Stimulated activated memory B cell treated with anti-CD40 and anti-IgM and Interleukin-4, amounts not matched to agents 10 μg/mL and 1 μg/mL and 100 μg/mL, for 72 hours (primary cell): ENCODE data around the gene ASAP2.
"Not testable (repeated sequence)": the region's sequence is repeated elsewhere in the genome, so short reads cannot be mapped to it uniquely, and the experiment has no call there.

Experiments
- ATAC-seq: fragments of 150-1000 bp; cut with Tn5 transposase; 2 replicates; pipeline ENCODE4 v1.10.0; 2021
- H3K27ac Mint-ChIP-seq: one replicate; pipeline ENCODE4 v1.8.0; 2022; ENCODE audit warnings: mild to moderate bottlenecking, mixed read lengths
- H3K27me3 Mint-ChIP-seq: one replicate; pipeline ENCODE4 v1.8.0; 2022; ENCODE audit warnings: mixed read lengths
- H3K36me3 Mint-ChIP-seq: one replicate; pipeline ENCODE4 v1.8.0; 2022; ENCODE audit warnings: mixed read lengths
- H3K4me1 Mint-ChIP-seq: one replicate; pipeline ENCODE4 v1.8.0; 2022; ENCODE audit warnings: mixed read lengths
- H3K4me3 Mint-ChIP-seq: one replicate; pipeline ENCODE4 v1.8.0; 2022; ENCODE audit warnings: mild to moderate bottlenecking, moderate library complexity, mixed read lengths
- H3K9me3 Mint-ChIP-seq: one replicate; pipeline ENCODE4 v1.8.0; 2022; ENCODE audit warnings: mixed read lengths

The ASAP2 gene

DNA sequence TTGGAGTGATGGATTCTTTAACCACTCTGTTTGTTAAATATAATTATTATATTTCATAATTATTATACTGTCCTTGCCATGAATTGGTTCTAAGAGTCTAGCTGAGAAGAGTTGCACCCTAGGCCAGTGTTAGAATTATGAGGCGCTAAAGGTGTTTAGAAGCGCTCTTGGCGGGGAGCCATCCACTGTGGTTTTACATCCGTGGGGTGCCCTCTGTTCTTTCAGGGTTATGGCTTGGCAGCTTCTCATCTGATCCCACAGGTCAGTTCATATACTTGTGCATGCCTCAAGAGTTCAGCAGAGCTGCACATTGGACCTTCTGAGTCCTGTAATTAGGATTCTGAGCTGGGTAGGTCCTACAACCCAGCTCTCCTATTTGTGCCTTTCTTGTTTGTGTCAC, 9.1 kb downstream of the ASAP2 start:
- H3K4me3 Mint-ChIP-seq = no peak overlapping the region

DNA sequence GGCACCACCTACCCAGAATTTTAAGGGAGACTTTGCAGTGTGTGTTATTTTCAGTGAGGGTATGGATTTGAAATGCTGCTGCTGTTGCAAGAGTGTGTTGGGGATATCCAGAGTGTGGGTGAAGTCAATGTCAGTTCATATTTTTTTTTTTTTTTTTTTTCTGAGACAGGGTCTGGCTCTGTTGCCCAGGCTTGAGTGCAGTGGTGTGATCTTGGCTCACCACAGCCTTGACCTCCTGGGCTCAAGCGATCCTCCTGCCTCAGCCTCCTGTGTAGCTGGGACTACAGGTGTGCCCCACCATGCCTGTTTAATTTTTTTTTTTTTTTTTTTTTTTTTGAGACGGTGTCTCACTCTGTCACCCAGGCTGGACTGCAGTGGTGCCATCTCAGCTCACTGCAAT, 9.5 kb downstream of the ASAP2 start:
- peaks cover 42% of the 10 kb centered on the region for H3K27me3 Mint-ChIP-seq
- not testable (repeated sequence) for H3K4me3 Mint-ChIP-seq, H3K27ac Mint-ChIP-seq, H3K36me3 Mint-ChIP-seq, H3K4me1 Mint-ChIP-seq, H3K9me3 Mint-ChIP-seq, ATAC-seq

More for the DNA sequence above, 9.1 kb downstream of the ASAP2 start:
- ATAC-seq = no peak
- Mint-ChIP-seq H3K27me3 (peaks cover 43% of the 10 kb centered on the region), H3K27ac (no peak overlapping the region), H3K4me1 (no peaks in the 10 kb centered on the region), H3K36me3 (no peaks in the 10 kb centered on the region), H3K9me3 (no peaks in the 10 kb centered on the region)

DNA sequence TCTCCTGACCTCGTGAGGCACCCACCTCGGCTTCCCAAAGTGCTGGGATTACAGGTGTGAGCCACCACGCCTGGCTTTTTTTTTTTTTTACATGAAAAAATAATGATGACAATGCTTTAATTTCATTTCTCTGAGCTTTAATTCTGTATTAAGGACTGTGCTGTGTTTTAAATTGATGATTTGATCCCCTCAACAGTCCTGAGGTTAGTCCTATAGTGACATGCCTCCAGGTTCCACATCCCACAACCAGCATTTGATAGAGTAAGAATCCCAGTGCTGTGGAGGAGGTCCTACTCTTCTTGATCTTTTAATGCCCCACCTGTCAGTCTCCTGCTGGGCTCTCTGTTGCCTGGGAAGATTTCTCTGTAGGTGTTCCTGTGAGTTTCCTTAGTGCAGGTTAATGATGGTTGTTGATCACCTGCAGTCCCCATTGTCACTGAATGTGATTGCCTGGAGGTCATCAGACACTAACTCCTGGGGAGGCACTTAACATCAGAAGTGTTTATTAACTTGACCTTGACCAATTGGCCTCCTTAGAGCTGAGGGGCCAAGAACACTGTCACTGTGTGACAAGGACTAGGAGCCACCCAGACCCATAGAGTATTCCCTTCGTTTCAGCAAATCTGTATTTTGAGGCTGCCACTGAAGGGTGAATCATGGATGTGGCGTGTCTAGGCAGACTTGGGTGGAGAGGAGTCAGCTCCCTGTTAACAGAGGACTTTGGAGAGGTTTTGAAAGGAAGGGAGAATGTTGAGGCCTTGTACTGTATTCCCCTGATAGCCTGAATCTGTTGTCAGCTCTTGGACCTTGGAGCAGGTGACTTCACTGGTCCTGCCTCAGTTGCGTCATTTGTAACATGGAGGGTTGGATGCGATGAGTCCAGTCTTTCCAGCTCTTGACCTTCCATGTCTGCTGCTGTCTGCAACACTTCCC, 11.5 kb downstream of the ASAP2 start:
- Mint-ChIP-seq H3K9me3 (no peaks in the 10 kb centered on the region), H3K27me3 (peaks cover 23% of the 10 kb centered on the region), H3K4me1 (no peaks in the 10 kb centered on the region), H3K27ac (no peak overlapping the region), H3K4me3 (no peak overlapping the region), H3K36me3 (no peaks in the 10 kb centered on the region)
- no peak for ATAC-seq

DNA sequence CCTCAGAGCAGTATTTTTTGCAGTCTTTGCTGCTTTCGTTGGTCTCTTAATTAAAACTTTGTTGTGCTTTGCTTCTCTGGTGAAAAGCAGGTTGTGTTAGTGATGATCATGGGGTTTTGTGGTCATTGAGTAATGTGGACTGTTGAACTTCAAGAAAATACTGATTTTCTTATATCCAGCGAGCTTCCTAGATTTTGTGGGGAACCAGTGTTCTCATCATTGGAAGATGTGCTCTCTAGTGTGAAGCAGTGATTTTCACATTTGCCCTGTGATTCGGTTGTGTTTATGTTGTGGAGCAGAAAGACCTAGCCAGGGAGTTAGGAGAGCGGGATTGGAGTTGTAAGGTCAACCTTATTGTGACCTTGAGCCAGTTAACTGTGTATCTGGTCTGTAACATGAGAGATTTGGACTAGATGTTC, 12.4 kb downstream of the ASAP2 start:
- H3K27me3 Mint-ChIP-seq = peaks cover 17% of the 10 kb centered on the region
- no peaks in the 10 kb centered on the region for H3K9me3 Mint-ChIP-seq
- H3K27ac Mint-ChIP-seq = no peak overlapping the region
- no peak for ATAC-seq
- no peaks in the 10 kb centered on the region for H3K36me3 Mint-ChIP-seq
- no peaks in the 10 kb centered on the region for H3K4me1 Mint-ChIP-seq
- no peak overlapping the region for H3K4me3 Mint-ChIP-seq

DNA sequence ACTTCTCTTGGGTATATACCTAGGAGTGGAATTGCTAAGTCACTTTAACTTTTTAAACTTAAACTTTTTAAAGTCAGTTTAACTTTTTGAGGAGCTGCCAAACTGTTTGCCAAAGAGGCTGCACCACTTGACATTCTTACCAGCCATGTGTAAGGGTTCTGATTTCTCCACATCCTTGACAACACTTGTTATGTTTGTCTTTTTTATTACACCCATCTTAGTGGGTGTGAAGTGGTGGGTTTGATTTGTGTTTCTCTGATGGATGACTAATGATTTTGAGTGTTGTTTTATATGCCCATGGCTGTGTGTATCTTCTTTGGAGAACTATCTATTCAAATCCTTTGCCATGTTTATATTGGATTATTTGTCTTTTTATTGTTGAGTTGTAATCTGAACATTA, 13.6 kb downstream of the ASAP2 start:
- peaks cover 23% of the 10 kb centered on the region for H3K27me3 Mint-ChIP-seq
- ATAC-seq = no peak
- H3K4me3 Mint-ChIP-seq = no peak overlapping the region
- no peaks in the 10 kb centered on the region for H3K4me1 Mint-ChIP-seq
- no peaks in the 10 kb centered on the region for H3K9me3 Mint-ChIP-seq
- H3K36me3 Mint-ChIP-seq = no peaks in the 10 kb centered on the region
- no peak overlapping the region for H3K27ac Mint-ChIP-seq

DNA sequence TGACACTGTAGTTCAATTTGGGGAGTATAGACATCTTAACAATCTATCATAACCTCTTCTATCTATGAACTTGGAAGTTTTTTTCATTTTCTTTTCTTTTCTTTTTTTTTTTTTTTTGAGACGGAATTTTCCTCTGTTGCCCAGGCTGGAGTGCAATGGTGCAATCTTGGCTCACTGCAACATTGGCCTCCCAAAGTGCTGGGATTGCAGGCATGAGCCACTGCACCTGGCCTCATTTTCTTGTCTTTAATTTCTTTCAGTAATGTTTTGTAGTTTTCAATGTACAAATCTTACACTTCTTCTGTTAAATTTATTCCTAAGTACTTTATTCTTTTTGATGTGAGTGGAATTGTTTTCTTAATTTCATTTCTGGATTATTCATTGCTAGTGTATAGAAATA, 14.6 kb downstream of the ASAP2 start:
- Mint-ChIP-seq H3K36me3 (no peaks in the 10 kb centered on the region), H3K9me3 (no peaks in the 10 kb centered on the region), H3K4me1 (no peaks in the 10 kb centered on the region), H3K4me3 (no peak overlapping the region), H3K27me3 (peaks cover 32% of the 10 kb centered on the region), H3K27ac (no peak overlapping the region)
- no peak for ATAC-seq

DNA sequence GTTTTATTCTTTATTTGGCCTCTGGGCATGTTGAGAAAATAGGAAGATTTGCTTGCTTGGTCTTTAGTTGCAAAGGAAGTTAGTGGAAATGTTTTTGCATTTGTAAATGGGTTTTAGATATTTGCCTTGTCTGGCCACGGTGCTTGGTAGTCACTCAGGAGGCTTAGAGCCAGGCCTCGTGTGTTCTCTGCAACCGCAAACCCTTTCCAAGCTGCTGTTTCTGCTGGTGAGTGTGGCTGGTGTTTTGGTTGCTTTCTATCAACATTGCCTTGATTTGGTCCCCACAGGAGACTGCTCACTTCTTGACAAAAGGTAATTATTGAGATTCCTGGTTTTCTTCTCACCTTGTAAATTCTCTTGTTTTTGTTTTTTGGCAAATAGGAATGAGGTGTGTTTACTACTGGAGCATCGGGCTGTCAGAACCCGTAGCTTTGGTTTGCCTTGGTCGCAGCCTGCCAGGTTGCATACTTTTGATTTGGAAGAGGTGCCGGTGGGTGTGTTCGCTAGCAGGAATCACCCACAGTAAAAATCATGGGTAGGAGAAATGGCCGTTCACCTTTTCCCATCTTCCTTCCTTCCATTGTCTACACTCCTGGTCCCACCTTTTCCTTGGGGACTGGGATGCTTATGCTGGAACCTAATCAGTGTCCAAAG, 15.8 kb downstream of the ASAP2 start:
- Mint-ChIP-seq H3K4me1 (no peaks in the 10 kb centered on the region), H3K27ac (no peak overlapping the region), H3K4me3 (no peak overlapping the region), H3K9me3 (no peaks in the 10 kb centered on the region), H3K36me3 (no peaks in the 10 kb centered on the region), H3K27me3 (peaks cover 41% of the 10 kb centered on the region)
- ATAC-seq = no peak

DNA sequence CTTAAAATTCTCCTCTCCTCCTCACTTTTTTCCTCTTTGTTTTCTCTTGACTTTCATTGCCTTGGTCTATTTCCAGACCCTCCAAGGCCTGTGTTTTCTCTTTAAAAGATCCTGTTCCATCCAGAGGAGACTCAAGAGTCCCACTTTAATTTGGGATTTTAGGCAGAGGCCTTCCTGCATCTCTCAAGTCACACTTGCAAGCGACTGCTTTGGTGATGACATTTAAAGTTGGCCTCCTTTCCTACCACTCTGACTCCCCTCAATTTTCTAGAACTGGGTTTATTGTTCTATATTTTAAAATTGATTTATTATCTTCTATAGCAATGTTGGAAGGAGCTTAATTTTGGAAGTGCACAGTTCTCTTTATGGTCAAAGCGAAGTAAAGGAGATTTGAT, 16.3 kb downstream of the ASAP2 start:
- no peaks in the 10 kb centered on the region for H3K36me3 Mint-ChIP-seq
- H3K27me3 Mint-ChIP-seq = peaks cover 37% of the 10 kb centered on the region
- no peak for ATAC-seq
- no peaks in the 10 kb centered on the region for H3K9me3 Mint-ChIP-seq
- no peak overlapping the region for H3K4me3 Mint-ChIP-seq
- no peak overlapping the region for H3K27ac Mint-ChIP-seq
- H3K4me1 Mint-ChIP-seq = no peaks in the 10 kb centered on the region

DNA sequence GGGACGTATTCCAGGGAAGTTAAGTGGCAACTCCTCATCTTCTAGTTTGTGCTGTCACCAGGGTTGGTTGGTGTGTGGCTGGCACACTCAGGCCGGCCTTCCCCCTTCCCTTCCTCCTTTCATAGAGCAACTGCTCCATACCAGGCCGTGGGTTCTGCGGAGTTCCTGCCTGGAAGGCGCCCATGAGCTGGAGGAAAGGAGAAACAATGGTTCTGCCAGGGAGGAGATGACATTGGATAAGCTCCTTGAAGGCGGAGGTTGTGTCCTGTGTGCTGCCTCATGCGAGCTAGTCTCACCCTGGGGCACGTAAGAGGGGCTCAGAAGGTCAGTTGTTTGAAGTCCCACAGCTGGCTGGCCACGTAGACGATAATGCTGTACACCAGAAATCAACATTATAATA, 19.2 kb downstream of the ASAP2 start:
- no peaks in the 10 kb centered on the region for H3K36me3 Mint-ChIP-seq
- H3K4me3 Mint-ChIP-seq = no peak overlapping the region
- H3K27me3 Mint-ChIP-seq = peaks cover 59% of the 10 kb centered on the region
- no peak for ATAC-seq
- no peaks in the 10 kb centered on the region for H3K4me1 Mint-ChIP-seq
- no peaks in the 10 kb centered on the region for H3K9me3 Mint-ChIP-seq
- no peak overlapping the region for H3K27ac Mint-ChIP-seq

DNA sequence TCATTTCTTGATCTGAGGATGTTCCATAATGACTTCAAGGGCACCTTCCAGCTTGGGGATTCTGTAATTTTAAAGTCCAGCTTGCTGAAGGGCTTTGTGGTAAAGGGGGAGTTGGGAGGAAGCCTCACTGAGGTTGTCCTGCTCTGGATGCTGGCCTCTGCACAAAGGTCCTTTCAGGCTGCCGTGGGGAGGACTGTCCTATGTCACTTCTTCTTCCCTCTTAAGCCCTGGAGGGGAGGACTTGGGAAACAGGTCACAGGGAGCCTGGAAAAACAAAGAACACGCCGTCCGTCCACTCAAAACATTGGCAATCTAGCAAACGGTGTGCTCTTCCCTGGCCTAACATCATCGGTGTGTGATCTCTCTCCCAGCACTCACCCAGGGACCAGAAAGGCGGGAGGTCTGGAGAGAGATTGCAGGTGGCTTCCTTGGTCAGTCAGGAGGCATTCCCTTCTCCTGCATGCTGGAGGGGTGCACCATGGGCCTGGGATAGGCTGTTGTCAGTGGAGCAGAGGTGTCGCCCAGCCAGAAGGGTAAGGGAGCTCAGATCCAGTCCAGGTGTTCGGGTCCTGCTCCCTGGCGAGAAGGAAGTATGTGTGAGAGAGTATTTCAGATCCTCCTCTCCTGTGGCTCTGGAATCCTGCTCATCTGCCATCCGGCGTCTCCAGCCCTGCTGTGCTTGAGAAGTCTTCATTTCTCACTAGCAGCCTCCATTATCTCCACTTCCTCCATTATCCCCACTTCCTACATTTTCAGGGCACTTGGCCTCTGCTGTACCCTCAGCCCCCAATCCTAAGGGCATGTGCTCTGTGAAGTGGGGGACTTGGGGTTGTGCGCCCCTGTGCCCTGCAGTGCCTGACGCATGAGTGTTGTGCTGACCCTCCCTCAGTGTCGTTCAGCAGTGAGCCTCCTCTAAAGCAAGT, 20.1 kb downstream of the ASAP2 start:
- no peak overlapping the region for H3K4me3 Mint-ChIP-seq
- H3K27ac Mint-ChIP-seq = no peak overlapping the region
- no peaks in the 10 kb centered on the region for H3K36me3 Mint-ChIP-seq
- H3K9me3 Mint-ChIP-seq = no peaks in the 10 kb centered on the region
- no peak for ATAC-seq
- peaks cover 66% of the 10 kb centered on the region for H3K27me3 Mint-ChIP-seq
- H3K4me1 Mint-ChIP-seq = no peaks in the 10 kb centered on the region

DNA sequence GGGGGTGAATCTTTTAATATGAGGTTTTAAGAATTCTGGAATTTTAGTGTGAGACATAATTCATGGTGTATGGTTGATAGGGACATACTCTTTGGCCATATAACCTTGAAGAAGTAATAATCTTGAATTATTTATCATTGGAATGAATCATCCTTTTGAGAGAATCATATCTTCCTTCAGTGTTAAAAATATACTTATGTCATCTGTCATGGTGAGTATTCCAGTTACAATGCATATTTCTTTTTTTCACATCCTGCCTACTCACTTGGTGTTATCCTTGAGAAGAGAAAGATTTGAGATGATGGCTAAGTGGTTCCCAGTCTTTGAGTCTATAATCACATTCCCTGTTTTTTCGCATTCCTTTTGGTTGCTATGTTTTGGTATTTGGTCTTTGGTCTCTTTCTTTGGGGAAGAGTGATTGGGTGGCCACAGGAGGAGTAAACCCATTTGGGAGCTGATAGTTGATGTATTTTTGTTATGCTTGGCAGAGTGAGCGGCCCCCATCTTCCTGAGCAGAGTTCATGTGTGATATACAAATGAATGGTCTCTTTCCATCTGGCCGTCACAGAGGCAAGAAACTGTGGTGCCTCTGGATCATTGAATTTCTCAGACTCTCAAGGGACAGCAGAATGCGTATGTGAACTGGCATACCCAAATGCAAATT, 21.6 kb downstream of the ASAP2 start:
- Mint-ChIP-seq H3K4me3 (no peak overlapping the region), H3K27ac (no peak overlapping the region), H3K4me1 (no peaks in the 10 kb centered on the region), H3K27me3 (peaks cover 78% of the 10 kb centered on the region), H3K36me3 (no peaks in the 10 kb centered on the region), H3K9me3 (no peaks in the 10 kb centered on the region)
- ATAC-seq = no peak

DNA sequence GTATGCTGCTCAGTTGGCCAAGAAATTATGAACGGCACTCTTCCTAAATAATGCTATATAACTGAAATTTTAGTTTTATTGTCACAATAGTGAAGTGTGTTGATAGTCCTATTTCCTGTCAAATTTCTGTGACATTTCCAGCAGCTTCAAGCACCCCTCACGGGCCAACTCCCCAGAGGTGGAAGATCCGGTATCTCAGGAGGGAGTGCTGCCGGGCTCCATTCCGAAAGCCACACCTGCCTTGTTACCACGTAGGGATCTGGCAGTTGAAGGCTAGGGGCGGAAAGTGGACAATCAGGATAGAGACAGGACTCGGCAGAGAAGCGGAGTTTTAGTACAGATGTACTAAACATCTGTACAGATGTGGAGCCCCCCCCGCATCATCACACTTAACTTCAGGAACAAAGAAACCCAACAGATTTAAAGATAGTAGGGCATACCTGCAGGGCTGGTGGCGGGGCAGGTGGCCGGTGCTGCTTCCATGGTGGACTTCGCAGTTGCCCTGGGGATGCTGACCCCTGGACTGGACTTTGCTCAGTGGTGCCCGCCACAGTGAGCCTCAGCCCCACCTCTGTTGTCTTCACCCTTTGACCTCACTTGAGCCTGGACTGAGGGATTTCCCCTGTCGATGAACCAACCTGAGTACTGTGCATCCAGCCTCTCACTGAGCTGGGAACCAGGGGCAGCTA, 22.3 kb downstream of the ASAP2 start:
- no peaks in the 10 kb centered on the region for H3K9me3 Mint-ChIP-seq
- H3K36me3 Mint-ChIP-seq = no peaks in the 10 kb centered on the region
- H3K4me3 Mint-ChIP-seq = no peak overlapping the region
- H3K4me1 Mint-ChIP-seq = no peaks in the 10 kb centered on the region
- no peak for ATAC-seq
- no peak overlapping the region for H3K27ac Mint-ChIP-seq
- peaks cover 78% of the 10 kb centered on the region for H3K27me3 Mint-ChIP-seq

DNA sequence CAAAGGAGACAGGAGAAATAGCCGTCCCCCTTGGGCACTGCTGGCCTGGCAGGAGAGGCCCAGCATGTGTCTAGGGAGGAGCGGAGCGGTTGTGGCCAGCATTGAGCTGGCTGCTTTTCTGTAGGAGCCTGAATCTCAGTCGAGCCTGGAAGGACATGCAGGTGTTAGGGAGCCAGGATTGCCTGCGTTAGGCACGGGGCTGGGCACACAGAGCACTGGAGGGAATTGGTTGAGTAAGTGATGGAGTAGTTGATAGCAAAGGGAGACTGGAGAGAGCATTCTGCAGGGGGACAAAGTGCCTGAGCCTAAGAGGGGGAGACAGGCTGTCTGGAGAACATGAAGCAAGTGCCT, 22.8 kb downstream of the ASAP2 start:
- H3K4me1 Mint-ChIP-seq = no peaks in the 10 kb centered on the region
- H3K27ac Mint-ChIP-seq = no peak overlapping the region
- no peak overlapping the region for H3K4me3 Mint-ChIP-seq
- H3K27me3 Mint-ChIP-seq = peaks cover 72% of the 10 kb centered on the region
- H3K36me3 Mint-ChIP-seq = no peaks in the 10 kb centered on the region
- no peaks in the 10 kb centered on the region for H3K9me3 Mint-ChIP-seq
- ATAC-seq = no peak

DNA sequence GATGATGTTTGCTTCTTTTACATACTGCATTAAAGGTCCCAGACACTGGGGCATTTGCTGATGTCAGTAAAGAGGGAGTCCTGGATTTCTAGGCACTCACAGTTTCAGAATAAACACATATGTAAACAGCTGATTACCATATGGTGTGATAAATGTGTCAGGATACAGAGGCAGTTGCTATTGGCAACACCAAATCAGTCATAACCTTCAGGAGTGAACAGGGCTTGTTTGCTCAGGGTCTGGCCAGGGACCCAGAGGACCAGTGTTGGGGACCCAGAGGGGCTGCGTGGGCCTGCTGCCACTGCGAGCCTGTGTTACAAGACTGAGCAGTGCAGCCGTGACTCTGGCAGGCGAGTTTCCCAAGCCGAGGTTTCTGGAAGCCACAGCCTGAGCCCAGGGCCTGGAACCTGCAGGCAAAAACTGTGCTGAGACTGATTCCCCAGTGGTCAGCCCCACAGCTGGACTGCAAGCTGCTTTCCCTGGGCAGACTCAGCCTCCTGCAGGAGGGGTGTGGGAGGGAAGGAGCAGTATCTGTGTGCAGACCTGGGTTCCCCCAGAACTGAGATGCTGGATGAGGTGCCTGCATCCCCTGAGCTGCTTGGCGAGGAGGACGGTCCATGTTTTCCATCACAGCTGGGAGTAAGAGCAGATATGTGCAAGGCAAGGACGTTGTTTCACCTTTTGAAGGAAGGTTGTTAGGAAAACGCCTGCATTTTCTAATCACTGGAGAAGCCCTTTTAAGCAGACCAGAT, 23.6 kb downstream of the ASAP2 start:
- Mint-ChIP-seq H3K27me3 (peaks cover 68% of the 10 kb centered on the region), H3K9me3 (no peaks in the 10 kb centered on the region), H3K36me3 (no peaks in the 10 kb centered on the region), H3K27ac (no peak overlapping the region), H3K4me1 (no peaks in the 10 kb centered on the region), H3K4me3 (no peak overlapping the region)
- ATAC-seq = no peak
